ENCODE results near the gene CHST8. TPM values are rescaled to one million over a fixed set of nuclear protein-coding genes. Genes with fewer than 3 reads are reported as not detected.
A peak's percentile ranks its signal among the peaks of the same experiment; 100 is the strongest.

Gene CHST8
- total and polyA plus RNA-seq, 2 donors from 2014 or later: 0.28 TPM; not detected in 1

GRCh38 chr19:33638167-33639034 lies 16.6 kb downstream of the CHST8 start:
- Histone ChIP-seq H3K4me3 (ENCODE audit: low read length in 3 of 3) (no peak overlapping the region), H3K27me3 (ENCODE audit: control insufficient read depth, insufficient read depth, low read length) (no peaks in the 10 kb centered on the region), H3K9me3 (ENCODE audit: control insufficient read depth in 2 of 3, insufficient read depth in 1 of 3, low read length in 3 of 3) (no peaks in the 10 kb centered on the region), H3K36me3 (ENCODE audit: control insufficient read depth in 2 of 3, insufficient read depth in 3 of 3, low read length in 3 of 3) (no peaks in the 10 kb centered on the region), H3K4me1 (ENCODE audit: control insufficient read depth in 2 of 3, insufficient read depth in 2 of 3, low read depth in 1 of 3, low read length in 3 of 3) (no peaks in the 10 kb centered on the region), H3K27ac (ENCODE audit: low read depth in 2 of 2, low read length in 2 of 2) (no peak overlapping the region), H3K9ac (ENCODE audit: low read length in 3 of 3) (no peak overlapping the region)
- TF ChIP-seq, protein P1, sequence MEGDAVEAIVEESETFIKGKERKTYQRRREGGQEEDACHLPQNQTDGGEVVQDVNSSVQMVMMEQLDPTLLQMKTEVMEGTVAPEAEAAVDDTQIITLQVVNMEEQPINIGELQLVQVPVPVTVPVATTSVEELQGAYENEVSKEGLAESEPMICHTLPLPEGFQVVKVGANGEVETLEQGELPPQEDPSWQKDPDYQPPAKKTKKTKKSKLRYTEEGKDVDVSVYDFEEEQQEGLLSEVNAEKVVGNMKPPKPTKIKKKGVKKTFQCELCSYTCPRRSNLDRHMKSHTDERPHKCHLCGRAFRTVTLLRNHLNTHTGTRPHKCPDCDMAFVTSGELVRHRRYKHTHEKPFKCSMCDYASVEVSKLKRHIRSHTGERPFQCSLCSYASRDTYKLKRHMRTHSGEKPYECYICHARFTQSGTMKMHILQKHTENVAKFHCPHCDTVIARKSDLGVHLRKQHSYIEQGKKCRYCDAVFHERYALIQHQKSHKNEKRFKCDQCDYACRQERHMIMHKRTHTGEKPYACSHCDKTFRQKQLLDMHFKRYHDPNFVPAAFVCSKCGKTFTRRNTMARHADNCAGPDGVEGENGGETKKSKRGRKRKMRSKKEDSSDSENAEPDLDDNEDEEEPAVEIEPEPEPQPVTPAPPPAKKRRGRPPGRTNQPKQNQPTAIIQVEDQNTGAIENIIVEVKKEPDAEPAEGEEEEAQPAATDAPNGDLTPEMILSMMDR (IDR thresholded peaks at IDR 0.05; ENCODE audit: borderline replicate concordance, extremely low read depth, insufficient read depth): no peak
- intact Hi-C loops (cut with DNase I): no loop called here
- DNase-seq (peak in 2 of 5 donors; percentile 10 to 17), FAIRE-seq (no peak)

GRCh38 chr19:33639035-33639681 lies 17.4 kb downstream of the CHST8 start:
- FAIRE-seq (no peak), DNase-seq (peak in 3 of 5 donors; percentile 14 to 40 (median 32))
- H3K36me3 ChIP-seq (ENCODE audit: control insufficient read depth in 2 of 3, insufficient read depth in 3 of 3, low read length in 3 of 3): no peaks in the 10 kb centered on the region
- no peak overlapping the region for H3K9ac ChIP-seq (ENCODE audit: low read length in 3 of 3)
- intact Hi-C loops (cut with DNase I): no loop called here
- H3K4me1 ChIP-seq (ENCODE audit: control insufficient read depth in 2 of 3, insufficient read depth in 2 of 3, low read depth in 1 of 3, low read length in 3 of 3): no peaks in the 10 kb centered on the region
- H3K27me3 ChIP-seq (ENCODE audit: control insufficient read depth, insufficient read depth, low read length): no peaks in the 10 kb centered on the region
- H3K9me3 ChIP-seq (ENCODE audit: control insufficient read depth in 2 of 3, insufficient read depth in 1 of 3, low read length in 3 of 3): no peaks in the 10 kb centered on the region
- TF ChIP-seq, protein P1 (IDR thresholded peaks at IDR 0.05; ENCODE audit: borderline replicate concordance, extremely low read depth, insufficient read depth): no peak
- H3K4me3 ChIP-seq (ENCODE audit: low read length in 3 of 3): no peak overlapping the region
- H3K27ac ChIP-seq (ENCODE audit: low read depth in 2 of 2, low read length in 2 of 2): no peak overlapping the region

DNA sequence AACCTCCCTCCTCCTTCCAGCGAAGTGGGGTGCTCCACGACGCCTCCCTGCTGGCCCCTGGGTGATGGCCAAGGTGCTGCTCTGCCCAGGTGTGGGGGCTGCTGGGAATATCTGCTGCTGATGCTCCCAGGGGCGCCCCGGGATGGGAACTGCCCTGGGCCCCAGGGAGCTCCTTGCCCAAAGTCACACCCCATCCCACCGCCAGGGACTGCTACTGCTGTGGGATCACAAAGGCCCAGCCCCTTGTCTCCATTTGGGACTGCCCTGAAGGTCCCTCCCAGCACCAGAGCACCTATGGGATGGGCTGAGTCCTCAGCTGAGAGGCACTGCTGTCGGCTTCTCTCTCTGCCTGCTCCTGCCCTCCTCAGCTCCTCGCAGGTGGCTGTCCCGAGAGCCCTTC lies 19.0 kb downstream of the CHST8 start:
- Histone ChIP-seq H3K27ac (ENCODE audit: low read depth in 2 of 2, low read length in 2 of 2) (no peak overlapping the region), H3K9me3 (ENCODE audit: control insufficient read depth in 2 of 3, insufficient read depth in 1 of 3, low read length in 3 of 3) (no peaks in the 10 kb centered on the region), H3K9ac (ENCODE audit: low read length in 3 of 3) (no peak overlapping the region), H3K4me1 (ENCODE audit: control insufficient read depth in 2 of 3, insufficient read depth in 2 of 3, low read depth in 1 of 3, low read length in 3 of 3) (no peaks in the 10 kb centered on the region), H3K36me3 (ENCODE audit: control insufficient read depth in 2 of 3, insufficient read depth in 3 of 3, low read length in 3 of 3) (no peaks in the 10 kb centered on the region), H3K4me3 (ENCODE audit: low read length in 3 of 3) (no peak overlapping the region), H3K27me3 (ENCODE audit: control insufficient read depth, insufficient read depth, low read length) (no peaks in the 10 kb centered on the region)
- intact Hi-C loops (cut with DNase I): no loop called here
- no peak for DNase-seq
- TF ChIP-seq, protein P1 (IDR thresholded peaks at IDR 0.05; ENCODE audit: borderline replicate concordance, extremely low read depth, insufficient read depth): no peak
- no peak for FAIRE-seq
